Measurements from ENCODE around the gene SDF4. TPM values are rescaled to one million over a fixed set of nuclear protein-coding genes. Genes with fewer than 3 reads are reported as not detected.

SDF4 gene
- total and polyA plus RNA-seq, 2 experiments from 2014 or later: 45.0 to 62.6 TPM

DNA sequence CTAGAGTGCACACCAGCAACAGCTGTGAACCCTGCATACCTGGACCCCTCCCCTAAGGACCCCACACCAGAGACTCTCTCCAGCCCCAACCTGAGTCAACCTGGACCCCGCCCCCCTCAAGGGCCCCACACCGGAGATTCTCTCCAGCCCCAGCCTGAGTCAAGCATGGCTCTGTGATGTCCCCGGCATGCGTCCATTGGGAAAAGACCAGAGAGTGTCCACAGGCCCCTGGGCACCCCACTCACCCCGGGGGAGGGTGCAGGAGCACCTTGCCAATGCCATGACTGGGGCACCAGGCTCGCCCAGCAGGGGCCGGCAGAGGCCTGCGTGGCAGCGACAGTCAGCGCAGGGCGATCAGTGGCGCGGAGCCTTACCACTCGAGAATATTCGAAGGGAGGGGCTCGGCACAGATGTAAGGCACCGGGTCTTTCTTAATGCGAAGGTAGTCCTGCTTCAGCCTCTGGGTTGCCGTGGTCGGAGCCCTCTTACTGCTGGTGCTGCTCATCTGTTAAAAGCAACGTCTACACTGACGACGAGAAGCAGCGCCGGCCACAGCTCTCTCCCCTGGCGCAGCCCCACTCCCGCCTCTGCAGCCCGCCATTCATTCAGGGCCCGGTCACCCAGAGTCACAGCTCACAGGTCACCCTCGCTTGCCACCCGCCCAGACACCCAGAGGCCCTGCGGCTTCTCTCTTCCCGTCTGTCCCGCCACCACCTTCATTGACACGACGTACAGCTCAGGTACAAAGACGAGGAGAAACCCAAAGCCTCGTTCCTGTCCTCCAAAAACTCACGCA is 35.9 kb upstream of the SDF4 start:
- peaks cover 32% of the 10 kb centered on the region for H4K20me1 ChIP-seq (replicated peaks; ENCODE audit: insufficient read depth)
- Mint-ChIP-seq H3K9me3 (no peaks in the 10 kb centered on the region), H3K4me1 (peaks cover 22% of the 10 kb centered on the region), H3K4me3 (no peak overlapping the region; the same call in 2 of the 3 replicates), H3K36me3 (ENCODE audit: low read depth) (peaks cover 42% of the 10 kb centered on the region), H3K27ac (no peak overlapping the region), H3K27me3 (ENCODE audit: insufficient read depth, low read depth, poor library complexity) (peaks cover 8% of the 10 kb centered on the region)
- H3K4me3 ChIP-seq: no peak overlapping the region
- TF ChIP-seq ZNF331 (CRISPR knock-in tag; IDR thresholded peaks at IDR 0.05; ENCODE audit: low read depth): no peak
- TF ChIP-seq, protein P1, sequence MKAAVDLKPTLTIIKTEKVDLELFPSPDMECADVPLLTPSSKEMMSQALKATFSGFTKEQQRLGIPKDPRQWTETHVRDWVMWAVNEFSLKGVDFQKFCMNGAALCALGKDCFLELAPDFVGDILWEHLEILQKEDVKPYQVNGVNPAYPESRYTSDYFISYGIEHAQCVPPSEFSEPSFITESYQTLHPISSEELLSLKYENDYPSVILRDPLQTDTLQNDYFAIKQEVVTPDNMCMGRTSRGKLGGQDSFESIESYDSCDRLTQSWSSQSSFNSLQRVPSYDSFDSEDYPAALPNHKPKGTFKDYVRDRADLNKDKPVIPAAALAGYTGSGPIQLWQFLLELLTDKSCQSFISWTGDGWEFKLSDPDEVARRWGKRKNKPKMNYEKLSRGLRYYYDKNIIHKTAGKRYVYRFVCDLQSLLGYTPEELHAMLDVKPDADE (IDR thresholded peaks at IDR 0.05): no peak
- TF ChIP-seq EZH2 (IDR thresholded peaks at IDR 0.05; ENCODE audit: low read depth, unreplicated experiment): no peak
- no peak for TF ChIP-seq ZNF114 (CRISPR knock-in tag; IDR thresholded peaks at IDR 0.05)
- TF ChIP-seq CREB1 (CRISPR knock-in tag; IDR thresholded peaks at IDR 0.05; ENCODE audit: low read depth): no peak
- TF ChIP-seq, protein P2, sequence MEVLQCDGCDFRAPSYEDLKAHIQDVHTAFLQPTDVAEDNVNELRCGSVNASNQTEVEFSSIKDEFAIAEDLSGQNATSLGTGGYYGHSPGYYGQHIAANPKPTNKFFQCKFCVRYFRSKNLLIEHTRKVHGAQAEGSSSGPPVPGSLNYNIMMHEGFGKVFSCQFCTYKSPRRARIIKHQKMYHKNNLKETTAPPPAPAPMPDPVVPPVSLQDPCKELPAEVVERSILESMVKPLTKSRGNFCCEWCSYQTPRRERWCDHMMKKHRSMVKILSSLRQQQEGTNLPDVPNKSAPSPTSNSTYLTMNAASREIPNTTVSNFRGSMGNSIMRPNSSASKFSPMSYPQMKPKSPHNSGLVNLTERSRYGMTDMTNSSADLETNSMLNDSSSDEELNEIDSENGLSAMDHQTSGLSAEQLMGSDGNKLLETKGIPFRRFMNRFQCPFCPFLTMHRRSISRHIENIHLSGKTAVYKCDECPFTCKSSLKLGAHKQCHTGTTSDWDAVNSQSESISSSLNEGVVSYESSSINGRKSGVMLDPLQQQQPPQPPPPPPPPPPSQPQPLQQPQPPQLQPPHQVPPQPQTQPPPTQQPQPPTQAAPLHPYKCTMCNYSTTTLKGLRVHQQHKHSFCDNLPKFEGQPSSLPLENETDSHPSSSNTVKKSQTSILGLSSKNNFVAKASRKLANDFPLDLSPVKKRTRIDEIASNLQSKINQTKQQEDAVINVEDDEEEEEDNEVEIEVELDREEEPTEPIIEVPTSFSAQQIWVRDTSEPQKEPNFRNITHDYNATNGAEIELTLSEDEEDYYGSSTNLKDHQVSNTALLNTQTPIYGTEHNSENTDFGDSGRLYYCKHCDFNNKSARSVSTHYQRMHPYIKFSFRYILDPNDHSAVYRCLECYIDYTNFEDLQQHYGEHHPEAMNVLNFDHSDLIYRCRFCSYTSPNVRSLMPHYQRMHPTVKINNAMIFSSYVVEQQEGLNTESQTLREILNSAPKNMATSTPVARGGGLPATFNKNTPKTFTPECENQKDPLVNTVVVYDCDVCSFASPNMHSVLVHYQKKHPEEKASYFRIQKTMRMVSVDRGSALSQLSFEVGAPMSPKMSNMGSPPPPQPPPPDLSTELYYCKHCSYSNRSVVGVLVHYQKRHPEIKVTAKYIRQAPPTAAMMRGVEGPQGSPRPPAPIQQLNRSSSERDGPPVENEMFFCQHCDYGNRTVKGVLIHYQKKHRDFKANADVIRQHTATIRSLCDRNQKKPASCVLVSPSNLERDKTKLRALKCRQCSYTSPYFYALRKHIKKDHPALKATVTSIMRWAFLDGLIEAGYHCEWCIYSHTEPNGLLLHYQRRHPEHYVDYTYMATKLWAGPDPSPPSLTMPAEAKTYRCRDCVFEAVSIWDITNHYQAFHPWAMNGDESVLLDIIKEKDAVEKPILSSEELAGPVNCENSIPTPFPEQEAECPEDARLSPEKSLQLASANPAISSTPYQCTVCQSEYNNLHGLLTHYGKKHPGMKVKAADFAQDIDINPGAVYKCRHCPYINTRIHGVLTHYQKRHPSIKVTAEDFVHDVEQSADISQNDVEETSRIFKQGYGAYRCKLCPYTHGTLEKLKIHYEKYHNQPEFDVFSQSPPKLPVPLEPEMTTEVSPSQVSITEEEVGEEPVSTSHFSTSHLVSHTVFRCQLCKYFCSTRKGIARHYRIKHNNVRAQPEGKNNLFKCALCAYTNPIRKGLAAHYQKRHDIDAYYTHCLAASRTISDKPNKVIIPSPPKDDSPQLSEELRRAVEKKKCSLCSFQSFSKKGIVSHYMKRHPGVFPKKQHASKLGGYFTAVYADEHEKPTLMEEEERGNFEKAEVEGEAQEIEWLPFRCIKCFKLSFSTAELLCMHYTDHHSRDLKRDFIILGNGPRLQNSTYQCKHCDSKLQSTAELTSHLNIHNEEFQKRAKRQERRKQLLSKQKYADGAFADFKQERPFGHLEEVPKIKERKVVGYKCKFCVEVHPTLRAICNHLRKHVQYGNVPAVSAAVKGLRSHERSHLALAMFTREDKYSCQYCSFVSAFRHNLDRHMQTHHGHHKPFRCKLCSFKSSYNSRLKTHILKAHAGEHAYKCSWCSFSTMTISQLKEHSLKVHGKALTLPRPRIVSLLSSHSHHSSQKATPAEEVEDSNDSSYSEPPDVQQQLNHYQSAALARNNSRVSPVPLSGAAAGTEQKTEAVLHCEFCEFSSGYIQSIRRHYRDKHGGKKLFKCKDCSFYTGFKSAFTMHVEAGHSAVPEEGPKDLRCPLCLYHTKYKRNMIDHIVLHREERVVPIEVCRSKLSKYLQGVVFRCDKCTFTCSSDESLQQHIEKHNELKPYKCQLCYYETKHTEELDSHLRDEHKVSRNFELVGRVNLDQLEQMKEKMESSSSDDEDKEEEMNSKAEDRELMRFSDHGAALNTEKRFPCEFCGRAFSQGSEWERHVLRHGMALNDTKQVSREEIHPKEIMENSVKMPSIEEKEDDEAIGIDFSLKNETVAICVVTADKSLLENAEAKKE (CRISPR knock-in tag; IDR thresholded peaks at IDR 0.05): no peak
- no peak for TF ChIP-seq JUNB (IDR thresholded peaks at IDR 0.05; ENCODE audit: unreplicated experiment)
- TF ChIP-seq POLR2AphosphoS5 (IDR thresholded peaks at IDR 0.05; ENCODE audit: low read depth): no peak
- no peak for TF ChIP-seq NANOG (IDR thresholded peaks at IDR 0.05; ENCODE audit: borderline replicate concordance)
- TF ChIP-seq EZH2phosphoT487 (IDR thresholded peaks at IDR 0.05; ENCODE audit: unreplicated experiment): no peak
- TF ChIP-seq, protein P3, sequence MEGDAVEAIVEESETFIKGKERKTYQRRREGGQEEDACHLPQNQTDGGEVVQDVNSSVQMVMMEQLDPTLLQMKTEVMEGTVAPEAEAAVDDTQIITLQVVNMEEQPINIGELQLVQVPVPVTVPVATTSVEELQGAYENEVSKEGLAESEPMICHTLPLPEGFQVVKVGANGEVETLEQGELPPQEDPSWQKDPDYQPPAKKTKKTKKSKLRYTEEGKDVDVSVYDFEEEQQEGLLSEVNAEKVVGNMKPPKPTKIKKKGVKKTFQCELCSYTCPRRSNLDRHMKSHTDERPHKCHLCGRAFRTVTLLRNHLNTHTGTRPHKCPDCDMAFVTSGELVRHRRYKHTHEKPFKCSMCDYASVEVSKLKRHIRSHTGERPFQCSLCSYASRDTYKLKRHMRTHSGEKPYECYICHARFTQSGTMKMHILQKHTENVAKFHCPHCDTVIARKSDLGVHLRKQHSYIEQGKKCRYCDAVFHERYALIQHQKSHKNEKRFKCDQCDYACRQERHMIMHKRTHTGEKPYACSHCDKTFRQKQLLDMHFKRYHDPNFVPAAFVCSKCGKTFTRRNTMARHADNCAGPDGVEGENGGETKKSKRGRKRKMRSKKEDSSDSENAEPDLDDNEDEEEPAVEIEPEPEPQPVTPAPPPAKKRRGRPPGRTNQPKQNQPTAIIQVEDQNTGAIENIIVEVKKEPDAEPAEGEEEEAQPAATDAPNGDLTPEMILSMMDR (conservative IDR thresholded peaks at IDR 0.05; ENCODE audit: low read depth in 2 of 2): no peak
- TF ChIP-seq STAT1 (IDR thresholded peaks at IDR 0.05; ENCODE audit: unreplicated experiment): no peak
- TF ChIP-seq, protein P4, sequence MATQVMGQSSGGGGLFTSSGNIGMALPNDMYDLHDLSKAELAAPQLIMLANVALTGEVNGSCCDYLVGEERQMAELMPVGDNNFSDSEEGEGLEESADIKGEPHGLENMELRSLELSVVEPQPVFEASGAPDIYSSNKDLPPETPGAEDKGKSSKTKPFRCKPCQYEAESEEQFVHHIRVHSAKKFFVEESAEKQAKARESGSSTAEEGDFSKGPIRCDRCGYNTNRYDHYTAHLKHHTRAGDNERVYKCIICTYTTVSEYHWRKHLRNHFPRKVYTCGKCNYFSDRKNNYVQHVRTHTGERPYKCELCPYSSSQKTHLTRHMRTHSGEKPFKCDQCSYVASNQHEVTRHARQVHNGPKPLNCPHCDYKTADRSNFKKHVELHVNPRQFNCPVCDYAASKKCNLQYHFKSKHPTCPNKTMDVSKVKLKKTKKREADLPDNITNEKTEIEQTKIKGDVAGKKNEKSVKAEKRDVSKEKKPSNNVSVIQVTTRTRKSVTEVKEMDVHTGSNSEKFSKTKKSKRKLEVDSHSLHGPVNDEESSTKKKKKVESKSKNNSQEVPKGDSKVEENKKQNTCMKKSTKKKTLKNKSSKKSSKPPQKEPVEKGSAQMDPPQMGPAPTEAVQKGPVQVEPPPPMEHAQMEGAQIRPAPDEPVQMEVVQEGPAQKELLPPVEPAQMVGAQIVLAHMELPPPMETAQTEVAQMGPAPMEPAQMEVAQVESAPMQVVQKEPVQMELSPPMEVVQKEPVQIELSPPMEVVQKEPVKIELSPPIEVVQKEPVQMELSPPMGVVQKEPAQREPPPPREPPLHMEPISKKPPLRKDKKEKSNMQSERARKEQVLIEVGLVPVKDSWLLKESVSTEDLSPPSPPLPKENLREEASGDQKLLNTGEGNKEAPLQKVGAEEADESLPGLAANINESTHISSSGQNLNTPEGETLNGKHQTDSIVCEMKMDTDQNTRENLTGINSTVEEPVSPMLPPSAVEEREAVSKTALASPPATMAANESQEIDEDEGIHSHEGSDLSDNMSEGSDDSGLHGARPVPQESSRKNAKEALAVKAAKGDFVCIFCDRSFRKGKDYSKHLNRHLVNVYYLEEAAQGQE (IDR thresholded peaks at IDR 0.05; ENCODE audit: unreplicated experiment): no peak
- DNase-seq (ENCODE audit: low spot score): no peak
- H3K9me2 ChIP-seq (ENCODE audit: insufficient read depth): no peaks in the 10 kb centered on the region
- H3K4me2 ChIP-seq: no peak overlapping the region
- H3K27ac ChIP-seq (ENCODE audit: low read depth): no peak overlapping the region
- no peak for ATAC-seq
- no peaks in the 10 kb centered on the region; the same call in 1 of the 2 replicates for H3K4me1 ChIP-seq (ENCODE audit: insufficient read depth)
- H3K36me3 ChIP-seq (ENCODE audit: insufficient read depth): peaks cover 10% of the 10 kb centered on the region; the same call in 1 of the 2 replicates
- no peaks in the 10 kb centered on the region for H3K27me3 ChIP-seq (ENCODE audit: insufficient read depth)
- 0 out of 2 replicates have a peak, but pooled peaks cover 7% of the 10 kb centered on the region for H3F3A ChIP-seq (replicated peaks; ENCODE audit: low read depth)
- H3K79me2 ChIP-seq (replicated peaks; ENCODE audit: insufficient read depth): peaks cover 62% of the 10 kb centered on the region
- H2AFZ ChIP-seq: no peak overlapping the region
